SU-DHL-6 (cell line): ENCODE measurements around the gene TOR2A.

Experiments used
- H2AFZ ChIP-seq: fragments of 200-600 bp; sonication (generic); 2 replicates; pipeline ENCODE4 v1.6.1; 2014; ENCODE audit warnings: low read depth, mild to moderate bottlenecking, moderate library complexity, mixed read lengths, antibody characterized with exemption, low read length; ENCODE audit not compliant: severe bottlenecking
- H3F3A ChIP-seq: fragments of 200-600 bp; shearing (Covaris generic); 2 replicates; pipeline ENCODE4 v1.6.0; 2016; ENCODE audit warnings: antibody characterized with exemption, mild to moderate bottlenecking; ENCODE audit not compliant: insufficient read depth
- H3K27ac ChIP-seq: fragments of 200-600 bp; sonication (generic); 2 replicates; pipeline ENCODE4 v1.5.1; 2016; ENCODE audit warnings: low read depth, mild to moderate bottlenecking, low read length, moderate library complexity, mixed read lengths
- H3K27me3 ChIP-seq: fragments of 200-600 bp; sonication (generic), shearing (Covaris generic); 2 replicates; pipeline ENCODE4 v1.6.0; 2014; ENCODE audit warnings: mild to moderate bottlenecking, low read length
- H3K36me3 ChIP-seq: fragments of 200-600 bp; sonication (generic); 2 replicates; pipeline ENCODE4 v1.6.1; 2014; ENCODE audit warnings: mild to moderate bottlenecking, low read length, mixed read lengths
- H3K4me2 ChIP-seq: fragments of 300-600, 200-600 bp; shearing (Covaris generic), sonication (generic); 2 replicates; pipeline ENCODE4 v1.6.0; 2014; ENCODE audit warnings: low read length, low read depth, mild to moderate bottlenecking; ENCODE audit not compliant: poor library complexity, severe bottlenecking
- H3K4me3 ChIP-seq: fragments of 200-600 bp; sonication (generic); 2 replicates; pipeline ENCODE4 v1.5.1; 2014; ENCODE audit warnings: antibody characterized with exemption, low read length, mild to moderate bottlenecking, mixed read lengths; ENCODE audit not compliant: insufficient read depth, poor library complexity, severe bottlenecking
- H3K79me2 ChIP-seq: fragments of 200-600 bp; sonication (generic); 2 replicates; pipeline ENCODE4 v1.6.1; 2014; ENCODE audit warnings: mild to moderate bottlenecking, low read length, moderate library complexity; ENCODE audit not compliant: insufficient read depth
- H3K9ac ChIP-seq: fragments of 200-600 bp; sonication (generic); 2 replicates; pipeline ENCODE4 v1.7.0; 2014; ENCODE audit warnings: mild to moderate bottlenecking, low read length
- H3K9me2 ChIP-seq: fragments of 200-600 bp; sonication (generic); replicated peaks from 2 replicates; pipeline ENCODE4 v1.6.1; 2014; ENCODE audit warnings: low read length; ENCODE audit not compliant: insufficient read depth
- H3K9me3 ChIP-seq: fragments of 200-600 bp; sonication (generic); 2 replicates; pipeline ENCODE4 v1.6.1; 2014; ENCODE audit warnings: low read length, mixed read lengths; ENCODE audit not compliant: insufficient read depth
- H4K20me1 ChIP-seq: fragments of 200-600 bp; sonication (generic); 2 replicates; pipeline ENCODE4 v1.6.1; 2014; ENCODE audit warnings: low read depth, mild to moderate bottlenecking, antibody characterized with exemption, low read length, moderate library complexity, mixed read lengths
- CTCF ChIP-seq: fragments of 200-600 bp; sonication (generic); IDR thresholded peaks from one replicate; pipeline ENCODE4 v1.5.1; 2017; ENCODE audit warnings: antibody characterized with exemption, mild to moderate bottlenecking, low read length, moderate library complexity; ENCODE audit not compliant: insufficient read depth, poor library complexity, severe bottlenecking
- EZH2phosphoT487 ChIP-seq: fragments of 200-600 bp; sonication (generic), shearing (Covaris generic); conservative IDR thresholded peaks from 2 replicates; pipeline ENCODE4 v1.6.1; 2018; ENCODE audit warnings: mild to moderate bottlenecking, antibody characterized with exemption, low read length, moderate library complexity, mixed read lengths

Gene TOR2A

GRCh38 chr9:127767909-127768331 lies 32.8 kb upstream of the TOR2A start:
- Histone ChIP-seq H2AFZ (no peak overlapping the region), H3K9me3 (no peaks in the 10 kb centered on the region), H3K9ac (no peak overlapping the region), H3K27ac (no peak overlapping the region), H3F3A (peaks cover 4% of the 10 kb centered on the region), H4K20me1 (no peaks in the 10 kb centered on the region), H3K27me3 (no peaks in the 10 kb centered on the region), H3K4me3 (no peak overlapping the region), H3K4me2 (no peak overlapping the region), H3K79me2 (no peaks in the 10 kb centered on the region), H3K9me2 (no peaks in the 10 kb centered on the region), H3K36me3 (no peaks in the 10 kb centered on the region)
- TF ChIP-seq EZH2phosphoT487 (no peak), CTCF (no peak)

DNA sequence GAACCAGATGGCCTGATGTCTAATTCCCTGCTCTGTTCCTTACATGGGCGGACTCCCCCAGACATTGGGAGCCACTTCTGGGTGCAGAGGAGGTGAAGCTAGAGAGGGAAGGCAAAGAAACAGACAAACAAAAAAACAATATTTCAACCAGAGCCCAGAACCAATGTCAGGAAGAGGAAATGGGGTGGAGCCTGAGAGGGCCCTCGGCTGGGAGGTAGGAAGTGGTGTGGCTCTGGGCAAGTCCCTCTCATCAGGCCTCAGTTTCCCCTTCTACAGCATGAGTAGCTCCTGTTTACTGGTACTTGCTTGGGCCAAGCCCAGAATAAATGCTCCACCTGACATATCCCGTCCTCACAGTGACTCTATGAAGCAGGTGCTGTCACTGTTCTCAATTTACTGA lies 32.3 kb upstream of the TOR2A start:
- Histone ChIP-seq H3F3A (peaks cover 4% of the 10 kb centered on the region), H2AFZ (no peak overlapping the region), H3K27me3 (no peaks in the 10 kb centered on the region), H3K9me2 (no peaks in the 10 kb centered on the region), H3K4me3 (no peak overlapping the region), H3K27ac (no peak overlapping the region), H3K36me3 (no peaks in the 10 kb centered on the region), H4K20me1 (no peaks in the 10 kb centered on the region), H3K9ac (no peak overlapping the region), H3K9me3 (no peaks in the 10 kb centered on the region), H3K4me2 (no peak overlapping the region), H3K79me2 (no peaks in the 10 kb centered on the region)
- TF ChIP-seq CTCF (no peak), EZH2phosphoT487 (no peak)

GRCh38 chr9:127765418-127765817 lies 30.3 kb upstream of the TOR2A start:
- Histone ChIP-seq H3K79me2 (no peaks in the 10 kb centered on the region), H3K9me3 (no peaks in the 10 kb centered on the region), H3K36me3 (no peaks in the 10 kb centered on the region), H3K27me3 (no peaks in the 10 kb centered on the region), H3K4me2 (no peak overlapping the region), H3K4me3 (no peak overlapping the region), H4K20me1 (no peaks in the 10 kb centered on the region), H3K9me2 (no peaks in the 10 kb centered on the region), H3K9ac (no peak overlapping the region), H2AFZ (no peak overlapping the region), H3K27ac (no peak overlapping the region), H3F3A (no peaks in the 10 kb centered on the region)
- TF ChIP-seq CTCF = no peak
- TF ChIP-seq EZH2phosphoT487 = no peak
